Activated CD4-positive, CD25-positive, alpha-beta regulatory T cell treated with anti-CD3 and anti-CD28 coated beads, Interleukin-2, amount 50 U/mL, for 24 hours (primary cell): ENCODE results near the gene VCX.
"Not testable (repeated sequence)": the region's sequence is repeated elsewhere in the genome, so short reads cannot be mapped to it uniquely, and the experiment has no call there.

Source experiments
- ATAC-seq, 2 donors: fragments of 150-1000 bp; cut with Tn5 transposase; one replicate each; pipeline ENCODE4 v1.10.0; 2021; ENCODE audit warnings: mild to moderate bottlenecking in 1 of 2, moderate library complexity in 1 of 2

VCX gene

GRCh38 chrX:7842871-7843270, at the start of gene VCX:
VCX (plus strand) TSS chrX:7843171; CDS start chrX:7843204, 33 bp downstream.
- ATAC-seq, result not testable (repeated sequence)

GRCh38 chrX:7798327-7798726, 44.6 kb upstream of the VCX start:
- no peak for ATAC-seq

GRCh38 chrX:7801711-7802110, 41.3 kb upstream of the VCX start:
- ATAC-seq, result no peak

- ATAC-seq, result no peak
Measured at GRCh38 chrX:7815166-7815805, 27.7 kb upstream of the VCX start.

GRCh38 chrX:7828594-7828993, 14.4 kb upstream of the VCX start:
- no peak for ATAC-seq

GRCh38 chrX:7841084-7841805, 1.7 kb upstream of the VCX start:
- ATAC-seq, result no peak

GRCh38 chrX:7852166-7852565, 9.2 kb downstream of the VCX start:
- ATAC-seq, result no peak

GRCh38 chrX:7872042-7872441, 29.1 kb downstream of the VCX start:
- ATAC-seq, result no peak

- ATAC-seq, result no peak
Measured at GRCh38 chrX:7876957-7877356, 34.0 kb downstream of the VCX start.

- no peak for ATAC-seq
Measured at GRCh38 chrX:7889135-7889534, 46.2 kb downstream of the VCX start.

- no peak for ATAC-seq
Measured at GRCh38 chrX:7889680-7890079, 46.7 kb downstream of the VCX start.

GRCh38 chrX:7891928-7892327, 49.0 kb downstream of the VCX start:
- ATAC-seq, result no peak
